ENCODE data around the gene CYP2W1.

DNA sequence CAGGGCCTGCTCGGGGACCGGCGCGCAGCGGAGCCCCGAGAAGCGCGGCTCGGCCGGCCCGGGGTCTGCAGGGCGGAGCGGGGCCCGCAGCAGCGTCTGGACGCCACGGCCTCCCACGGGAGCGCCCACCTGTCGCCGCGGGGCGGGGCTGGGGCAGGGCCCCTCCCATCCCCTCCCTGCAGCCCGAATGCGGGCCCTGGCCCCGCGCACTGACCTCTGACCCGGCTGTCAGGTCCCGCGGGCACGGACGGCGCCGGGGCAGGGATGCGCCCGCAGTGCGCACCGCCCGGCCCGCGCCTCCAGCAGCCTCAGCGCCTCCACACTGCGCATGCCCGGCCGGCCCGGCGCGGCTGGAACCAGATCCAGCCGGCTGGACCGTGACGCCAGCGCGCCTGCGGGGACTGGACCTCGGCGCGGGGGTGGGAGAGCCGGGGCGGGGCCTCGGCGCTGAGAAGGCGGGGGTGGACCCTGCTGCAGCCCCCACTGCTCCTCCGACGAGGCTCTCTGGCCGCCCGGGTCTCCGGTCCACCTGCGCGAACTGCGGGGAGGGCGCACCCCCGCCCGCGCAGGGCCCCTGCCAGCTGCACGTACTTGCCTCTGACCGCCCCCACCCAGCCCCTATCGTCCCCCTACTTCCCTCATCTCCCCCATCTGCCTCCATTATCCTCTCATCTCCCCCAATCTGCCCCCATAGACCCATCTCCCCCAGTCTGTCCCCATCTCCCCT lies 45.2 kb downstream of the CYP2W1 start:
- TF ChIP-seq POLR2A (IDR thresholded peaks at IDR 0.05), result no peak
- TF ChIP-seq, protein P1, sequence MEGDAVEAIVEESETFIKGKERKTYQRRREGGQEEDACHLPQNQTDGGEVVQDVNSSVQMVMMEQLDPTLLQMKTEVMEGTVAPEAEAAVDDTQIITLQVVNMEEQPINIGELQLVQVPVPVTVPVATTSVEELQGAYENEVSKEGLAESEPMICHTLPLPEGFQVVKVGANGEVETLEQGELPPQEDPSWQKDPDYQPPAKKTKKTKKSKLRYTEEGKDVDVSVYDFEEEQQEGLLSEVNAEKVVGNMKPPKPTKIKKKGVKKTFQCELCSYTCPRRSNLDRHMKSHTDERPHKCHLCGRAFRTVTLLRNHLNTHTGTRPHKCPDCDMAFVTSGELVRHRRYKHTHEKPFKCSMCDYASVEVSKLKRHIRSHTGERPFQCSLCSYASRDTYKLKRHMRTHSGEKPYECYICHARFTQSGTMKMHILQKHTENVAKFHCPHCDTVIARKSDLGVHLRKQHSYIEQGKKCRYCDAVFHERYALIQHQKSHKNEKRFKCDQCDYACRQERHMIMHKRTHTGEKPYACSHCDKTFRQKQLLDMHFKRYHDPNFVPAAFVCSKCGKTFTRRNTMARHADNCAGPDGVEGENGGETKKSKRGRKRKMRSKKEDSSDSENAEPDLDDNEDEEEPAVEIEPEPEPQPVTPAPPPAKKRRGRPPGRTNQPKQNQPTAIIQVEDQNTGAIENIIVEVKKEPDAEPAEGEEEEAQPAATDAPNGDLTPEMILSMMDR (IDR thresholded peaks at IDR 0.05), result no peak
